H1 (cell line): ENCODE results near the gene KHDRBS2. TPM values are rescaled to one million over a fixed set of nuclear protein-coding genes. Genes with fewer than 3 reads are reported as not detected.

ENCODE experiments used
- CTCF ChIA-PET: fragments of 300-600 bp; sonication (Branson Sonifier 250); formaldehyde crosslinking; loops from one replicate; lab custom pipeline; 2021; ENCODE audit not compliant: partially characterized antibody; lab: Charles Lee
- POLR2A ChIA-PET: fragments of 300-600 bp; sonication (Branson Sonifier 250); formaldehyde crosslinking; loops from one replicate; lab custom pipeline; 2021; ENCODE audit warnings: inconsistent platforms; ENCODE audit not compliant: partially characterized antibody; lab: Charles Lee
- DNase-seq, 2 experiments: peaks; one replicate each; pipeline versions ENCODE4 v3.0.0 to v3.0.0-alpha.2; 2010 to 2022; ENCODE audit warnings: low spot score in 2 of 2, low read depth in 1 of 2, mixed read lengths in 1 of 2
- FAIRE-seq: peaks from 2 replicates; lab custom pipeline; 2011; peaks lifted over from hg19 to GRCh38; lab: Jason Lieb, UNC
- H2AFZ ChIP-seq: 2 replicates; pipeline ENCODE4 v1.8.1; 2012; ENCODE audit warnings: low read length, inconsistent platforms
- H2AK5ac ChIP-seq: 2 replicates; pipeline ENCODE4 v1.6.1; 2013; ENCODE audit warnings: low read depth, low read length
- H2BK120ac ChIP-seq: replicated peaks from 2 replicates; pipeline ENCODE3; 2013; ENCODE audit warnings: low read depth, low read length, inconsistent platforms
- H2BK12ac ChIP-seq: 2 replicates; pipeline ENCODE4 v1.6.1; 2013; ENCODE audit warnings: low read depth, low read length
- H2BK15ac ChIP-seq: 2 replicates; pipeline ENCODE4 v1.6.1; 2013; ENCODE audit warnings: low read length
- H2BK20ac ChIP-seq: 2 replicates; pipeline ENCODE4 v1.6.1; 2013; ENCODE audit warnings: low read length
- H2BK5ac ChIP-seq: 2 replicates; pipeline ENCODE4 v1.6.1; 2013; ENCODE audit warnings: low read depth, low read length
- H3K14ac ChIP-seq: 2 replicates; pipeline ENCODE4 v1.6.1; 2013; ENCODE audit warnings: inconsistent platforms; ENCODE audit not compliant: insufficient read length
- H3K18ac ChIP-seq: 2 replicates; pipeline ENCODE4 v1.6.1; 2013; ENCODE audit warnings: low read length; ENCODE audit errors: extremely low read depth
- H3K23ac ChIP-seq: 2 replicates; pipeline ENCODE4 v1.6.1; 2013; ENCODE audit warnings: inconsistent platforms; ENCODE audit not compliant: insufficient read length
- H3K23me2 ChIP-seq: 2 replicates; pipeline ENCODE4 v1.6.1; 2013; ENCODE audit warnings: low read depth, low read length
- H3K27ac ChIP-seq: 2 replicates; pipeline ENCODE4 v1.6.1; 2011; ENCODE audit warnings: low read depth, low read length, inconsistent platforms
- H3K27me3 ChIP-seq, 4 experiments: replicated peaks in 1 of 4; 1 replicate in 1 of 4; 2 replicates in 3 of 4; pipeline versions ENCODE4 v1.6.1 to v1.8.1; 2011 to 2013; ENCODE audit warnings: low read length in 3 of 4, mild to moderate bottlenecking in 3 of 4, inconsistent platforms in 2 of 4, mixed read lengths in 2 of 4, moderate library complexity in 1 of 4; ENCODE audit not compliant: control insufficient read depth in 3 of 4, insufficient read depth in 3 of 4; ENCODE audit errors: extremely low read depth in 1 of 4
- H3K36me3 ChIP-seq, 4 experiments: 2 replicates each; pipeline versions ENCODE4 v1.6.1 to v1.8.1; 2011 to 2013; ENCODE audit warnings: mild to moderate bottlenecking in 4 of 4, low read length in 3 of 4, moderate library complexity in 2 of 4, control low read depth in 1 of 4, inconsistent platforms in 1 of 4; ENCODE audit not compliant: insufficient read depth in 4 of 4, control insufficient read depth in 2 of 4
- H3K4ac ChIP-seq: replicated peaks from 2 replicates; pipeline ENCODE3; 2013; ENCODE audit warnings: low read length, low read depth, mixed read lengths, inconsistent platforms; ENCODE audit not compliant: insufficient read length
- H3K4me1 ChIP-seq, 4 experiments: replicated peaks in 1 of 4; 1 replicate in 1 of 4; 2 replicates in 3 of 4; pipeline versions ENCODE4 v1.6.1 to v1.8.1; 2011 to 2013; ENCODE audit warnings: low read length in 3 of 4, inconsistent platforms in 2 of 4, mixed read lengths in 1 of 4; ENCODE audit not compliant: insufficient read depth in 4 of 4, control insufficient read depth in 3 of 4
- H3K4me2 ChIP-seq, 2 experiments: 2 replicates each; pipeline versions ENCODE4 v1.6.1 to v1.8.1; 2011 to 2013; ENCODE audit warnings: low read depth in 2 of 2, low read length in 2 of 2, control low read depth in 1 of 2, inconsistent platforms in 1 of 2, mild to moderate bottlenecking in 1 of 2; ENCODE audit not compliant: insufficient read depth in 1 of 2
- H3K4me3 ChIP-seq, 4 experiments: fragments of 200-600, 300-600 bp in 1 of 4; sonication (generic), shearing (Covaris generic), sonication (Bioruptor Twin) in 1 of 4; 2 replicates each; pipeline versions ENCODE4 v1.5.1 to v1.8.1; 2011 to 2016; ENCODE audit warnings: low read length in 4 of 4, low read depth in 3 of 4, control low read depth in 2 of 4, inconsistent platforms in 2 of 4, mild to moderate bottlenecking in 2 of 4, mixed read lengths in 1 of 4, moderate library complexity in 1 of 4; ENCODE audit not compliant: insufficient read depth in 2 of 4; ENCODE audit errors: extremely low read depth in 1 of 4
- H3K56ac ChIP-seq: replicated peaks from 2 replicates; pipeline ENCODE3; 2013; ENCODE audit warnings: low read depth, mild to moderate bottlenecking, mixed read lengths, low read length, inconsistent platforms; ENCODE audit not compliant: insufficient read length
- H3K79me1 ChIP-seq: 2 replicates; pipeline ENCODE4 v1.6.1; 2013; ENCODE audit warnings: low read depth, low read length, control low read depth
- H3K79me2 ChIP-seq, 2 experiments: 2 replicates each; pipeline versions ENCODE4 v1.6.1 to v1.8.1; 2012 to 2013; ENCODE audit warnings: low read length in 2 of 2, mild to moderate bottlenecking in 2 of 2, inconsistent platforms in 1 of 2; ENCODE audit not compliant: insufficient read depth in 2 of 2, control insufficient read depth in 1 of 2
- H3K9ac ChIP-seq, 4 experiments: replicated peaks in 1 of 4; 1 replicate in 1 of 4; 2 replicates in 3 of 4; pipeline versions ENCODE4 v1.6.1 to v1.8.1; 2011 to 2013; ENCODE audit warnings: low read depth in 3 of 4, low read length in 3 of 4, control low read depth in 2 of 4, mild to moderate bottlenecking in 2 of 4, moderate library complexity in 2 of 4, inconsistent platforms in 1 of 4; ENCODE audit errors: extremely low read depth in 1 of 4
- H3K9me3 ChIP-seq, 2 experiments: 2 replicates each; pipeline versions ENCODE4 v1.6.1 to v1.8.1; 2012 to 2013; ENCODE audit warnings: mild to moderate bottlenecking in 2 of 2, moderate library complexity in 2 of 2, control low read depth in 1 of 2, inconsistent platforms in 1 of 2, low read depth in 1 of 2, low read length in 1 of 2, mixed read lengths in 1 of 2; ENCODE audit not compliant: insufficient read depth in 2 of 2
- H4K20me1 ChIP-seq, 2 experiments: replicated peaks in 1 of 2; 2 replicates each; pipeline versions ENCODE3 to v1.8.1; 2011 to 2013; ENCODE audit warnings: inconsistent platforms in 2 of 2, low read length in 2 of 2, mild to moderate bottlenecking in 1 of 2; ENCODE audit not compliant: insufficient read depth in 2 of 2, control insufficient read depth in 1 of 2
- H4K5ac ChIP-seq: 2 replicates; pipeline ENCODE4 v1.6.1; 2013; ENCODE audit warnings: low read length, low read depth, mixed read lengths, inconsistent platforms; ENCODE audit not compliant: insufficient read length
- H4K8ac ChIP-seq: 2 replicates; pipeline ENCODE4 v1.8.0; 2013; ENCODE audit warnings: mild to moderate bottlenecking, moderate library complexity, low read length, inconsistent platforms; ENCODE audit not compliant: insufficient read depth; ENCODE audit errors: extremely low read depth
- H4K91ac ChIP-seq: replicated peaks from 2 replicates; pipeline ENCODE3; 2013; ENCODE audit warnings: low read length, mixed read lengths, inconsistent platforms; ENCODE audit not compliant: insufficient read length
- ATF2 ChIP-seq: IDR thresholded peaks from 2 replicates; pipeline ENCODE4 v1.6.1; 2012; ENCODE audit warnings: low read length, inconsistent platforms
- CEBPB ChIP-seq: IDR thresholded peaks from 2 replicates; pipeline ENCODE4 v1.6.1; 2012; ENCODE audit warnings: low read depth, low read length
- CHD2 ChIP-seq: IDR thresholded peaks from 2 replicates; pipeline ENCODE4 v1.6.1; 2012; ENCODE audit warnings: low read length, improper control_type of control experiment
- FOSL1 ChIP-seq: IDR thresholded peaks from 2 replicates; pipeline ENCODE4 v1.6.1; 2011; ENCODE audit warnings: mild to moderate bottlenecking, low read depth, low read length, moderate library complexity; ENCODE audit not compliant: insufficient read depth
- JUND ChIP-seq: IDR thresholded peaks from 2 replicates; pipeline ENCODE4 v1.6.1; 2011; ENCODE audit warnings: mild to moderate bottlenecking, improper control_type of control experiment, low read length
- PHF8 ChIP-seq: fragments of 200-600 bp; sonication (generic); conservative IDR thresholded peaks from 2 replicates; pipeline ENCODE4 v1.7.1; 2012; ENCODE audit warnings: low read depth, mild to moderate bottlenecking, inconsistent platforms, low read length, moderate library complexity
- RXRA ChIP-seq: IDR thresholded peaks from 2 replicates; pipeline ENCODE4 v1.6.1; 2011; ENCODE audit warnings: low read depth, mild to moderate bottlenecking, low read length, moderate library complexity; ENCODE audit not compliant: insufficient read depth
- SIX5 ChIP-seq: IDR thresholded peaks from 2 replicates; pipeline ENCODE4 v1.6.1; 2011; ENCODE audit warnings: mild to moderate bottlenecking, low read depth, low read length
- WGBS, 2 experiments: shearing (Covaris generic) in 1 of 2; methylation state at CpG; one replicate each; pipeline versions ENCODE4 v1.1.6 to v1.1.7; 2013 to 2015; ENCODE audit warnings: low lambda C conversion rate in 2 of 2, mixed read lengths in 2 of 2, inconsistent platforms in 1 of 2, low coverage in 1 of 2, missing lambda C conversion rate in 1 of 2; ENCODE audit not compliant: insufficient replicate concordance in 2 of 2, insufficient coverage in 1 of 2, insufficient read length in 1 of 2; ENCODE audit errors: extremely low coverage in 1 of 2, missing lambda C conversion rate in 1 of 2; 5-methylcytosine and 5-hydroxymethylcytosine counted together
- polyA plus RNA-seq, 7 experiments: library from polyadenylated mRNA; depleted of rRNA in 3 of 7; stranded (reverse) in 5 of 7; unstranded in 2 of 7; fragments of >200 nt in 5 of 7; fragments of 200-250 nt in 2 of 7; gene quantifications; 1 replicate in 5 of 7; 2 replicates in 1 of 7; 4 replicates in 1 of 7; pipeline versions ENCODE4 v1.2.1 to v1.2.3, GENCODE V29; 2011 to 2013; ENCODE audit warnings: missing spikeins in 2 of 7, mixed read lengths in 2 of 7
- total RNA-seq: library from RNA; stranded (reverse); fragmentation: NEBNext Ultra II Directional; extraction: Animal tissue kit (Norgen Biotek cat#: 25700); gene quantifications from 2 replicates; pipeline ENCODE4 v1.2.1, GENCODE V29; 2021
- TF ChIP-seq, protein P1 (sequence below): IDR thresholded peaks from 2 replicates; pipeline ENCODE4 v1.6.1; 2012; ENCODE audit warnings: inconsistent platforms
- TF ChIP-seq, protein P2 (sequence below): IDR thresholded peaks from 2 replicates; pipeline ENCODE4 v1.6.1; 2011; ENCODE audit warnings: low read length, improper control_type of control experiment

Gene KHDRBS2
- total and polyA plus RNA-seq, 2 of the 8 experiments (the other 6 are each of a cell fraction or from before 2014, with no cell fraction given): 5.2 to 7.7 TPM

DNA sequence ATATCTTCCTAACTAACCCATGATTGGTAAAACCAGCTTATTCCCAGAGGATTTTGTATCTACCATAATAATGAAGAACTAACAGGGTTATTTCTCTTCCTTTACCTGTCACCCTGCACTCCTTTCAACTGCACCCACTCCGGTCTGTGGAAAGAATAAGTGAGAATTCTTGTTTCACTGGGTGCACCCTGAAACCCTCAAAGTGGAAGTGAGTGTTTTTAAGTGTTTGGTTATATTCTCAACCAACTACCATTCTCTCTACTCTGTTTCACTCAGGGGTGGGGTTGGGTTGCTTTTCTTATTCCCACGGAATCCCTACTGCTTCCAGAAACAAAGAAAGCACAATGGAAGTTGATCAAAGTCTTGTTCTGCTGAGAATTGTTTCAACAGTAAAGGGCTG, 42.6 kb upstream of the KHDRBS2 start:
- Histone ChIP-seq H3K79me1 (no peaks in the 10 kb centered on the region), H3K9me3 (no peaks in the 10 kb centered on the region), H2BK15ac (no peak overlapping the region), H3K4me3 (no peak overlapping the region), H3K79me2 (no peaks in the 10 kb centered on the region), H3K4ac (no peak overlapping the region), H3K27ac (no peak overlapping the region), H4K5ac (no peak overlapping the region), H3K4me1 (peaks cover 0 to 9% (median 0%) of the 10 kb centered on the region in 4 experiments; a peak in 3 of 7 replicates), H4K91ac (no peak overlapping the region), H2BK5ac (no peak overlapping the region), H3K9ac (no peak overlapping the region), H3K18ac (no peak overlapping the region), H3K27me3 (no peaks in the 10 kb centered on the region), H3K36me3 (no peaks in the 10 kb centered on the region), H2BK120ac (no peak overlapping the region), H3K14ac (no peak overlapping the region), H3K56ac (no peak overlapping the region), H3K23ac (no peak overlapping the region), H2BK20ac (no peak overlapping the region), H2AK5ac (no peak overlapping the region), H4K20me1 (no peaks in the 10 kb centered on the region), H3K4me2 (no peak overlapping the region; a peak in 1 of 4 replicates), H3K23me2 (no peaks in the 10 kb centered on the region; the same call in 1 of the 2 replicates), H2AFZ (no peak overlapping the region), H2BK12ac (no peak overlapping the region), H4K8ac (no peak overlapping the region)
- TF ChIP-seq CEBPB: no peak
- no peak for TF ChIP-seq RXRA
- no peak for TF ChIP-seq SIX5
- no peak for TF ChIP-seq CHD2
- TF ChIP-seq, protein P1, sequence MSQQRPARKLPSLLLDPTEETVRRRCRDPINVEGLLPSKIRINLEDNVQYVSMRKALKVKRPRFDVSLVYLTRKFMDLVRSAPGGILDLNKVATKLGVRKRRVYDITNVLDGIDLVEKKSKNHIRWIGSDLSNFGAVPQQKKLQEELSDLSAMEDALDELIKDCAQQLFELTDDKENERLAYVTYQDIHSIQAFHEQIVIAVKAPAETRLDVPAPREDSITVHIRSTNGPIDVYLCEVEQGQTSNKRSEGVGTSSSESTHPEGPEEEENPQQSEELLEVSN: no peak
- TF ChIP-seq PHF8: no peak
- no peak for TF ChIP-seq FOSL1
- TF ChIP-seq JUND: no peak
- TF ChIP-seq, protein P2, sequence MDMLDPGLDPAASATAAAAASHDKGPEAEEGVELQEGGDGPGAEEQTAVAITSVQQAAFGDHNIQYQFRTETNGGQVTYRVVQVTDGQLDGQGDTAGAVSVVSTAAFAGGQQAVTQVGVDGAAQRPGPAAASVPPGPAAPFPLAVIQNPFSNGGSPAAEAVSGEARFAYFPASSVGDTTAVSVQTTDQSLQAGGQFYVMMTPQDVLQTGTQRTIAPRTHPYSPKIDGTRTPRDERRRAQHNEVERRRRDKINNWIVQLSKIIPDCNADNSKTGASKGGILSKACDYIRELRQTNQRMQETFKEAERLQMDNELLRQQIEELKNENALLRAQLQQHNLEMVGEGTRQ: no peak
- no peak for TF ChIP-seq ATF2
- ChIA-PET CTCF (no interaction called here), POLR2A (no interaction called here)
- WGBS, 2 experiments: 70% methylated on average over 2 of the region's 2 CpGs; no CpG with 5 or more reads in 1 of the 2 experiments
- FAIRE-seq: no peak
- DNase-seq: no peak
